Activated CD4-positive, alpha-beta T cell treated with anti-CD3 and anti-CD28 coated beads, Interleukin-2, Interleukin-6, amounts not matched to agents 100 ng/mL and 50 ng/mL, durations not matched to agents 16 hours and 8 hours (primary cell): Measurements from ENCODE around the gene OBP2B.
A peak's percentile ranks its signal among the peaks of the same experiment; 100 is the strongest.
"Not testable (repeated sequence)": the region's sequence is repeated elsewhere in the genome, so short reads cannot be mapped to it uniquely, and the experiment has no call there.

Experiments
- DNase-seq: peaks from one replicate; pipeline ENCODE4 v3.0.0-alpha.2; 2020

The OBP2B gene

DNA sequence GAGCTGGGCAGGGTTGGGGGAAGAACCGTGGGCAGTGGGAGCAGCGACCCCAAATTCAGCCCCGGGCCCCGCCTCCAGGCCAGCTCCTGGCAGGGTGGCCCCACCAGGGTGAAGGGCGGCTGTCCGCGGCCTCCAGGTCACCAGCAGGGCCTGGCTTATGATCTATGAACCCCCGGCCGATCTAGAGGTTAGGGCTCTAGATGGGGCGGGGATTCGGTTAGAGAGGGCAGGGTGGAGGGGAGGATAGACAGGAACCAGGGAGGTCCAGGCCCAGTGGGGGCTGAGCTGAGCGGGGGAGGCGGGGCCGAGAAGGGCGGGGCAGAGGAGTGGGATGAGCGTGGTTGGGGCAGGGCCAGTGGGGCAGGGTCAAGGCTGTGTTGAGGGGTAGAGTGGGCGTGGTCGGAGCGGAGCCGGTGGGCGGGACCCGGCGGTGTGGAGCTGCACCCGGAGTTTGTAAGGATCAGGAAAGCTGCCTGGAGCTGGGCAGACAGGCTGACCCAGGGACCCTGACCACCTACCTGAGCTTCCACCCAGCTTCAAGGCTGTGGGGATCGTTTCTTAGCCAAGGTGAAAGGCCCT, 29.3 kb upstream of the OBP2B start:
- peak; percentile 50 for DNase-seq

DNA sequence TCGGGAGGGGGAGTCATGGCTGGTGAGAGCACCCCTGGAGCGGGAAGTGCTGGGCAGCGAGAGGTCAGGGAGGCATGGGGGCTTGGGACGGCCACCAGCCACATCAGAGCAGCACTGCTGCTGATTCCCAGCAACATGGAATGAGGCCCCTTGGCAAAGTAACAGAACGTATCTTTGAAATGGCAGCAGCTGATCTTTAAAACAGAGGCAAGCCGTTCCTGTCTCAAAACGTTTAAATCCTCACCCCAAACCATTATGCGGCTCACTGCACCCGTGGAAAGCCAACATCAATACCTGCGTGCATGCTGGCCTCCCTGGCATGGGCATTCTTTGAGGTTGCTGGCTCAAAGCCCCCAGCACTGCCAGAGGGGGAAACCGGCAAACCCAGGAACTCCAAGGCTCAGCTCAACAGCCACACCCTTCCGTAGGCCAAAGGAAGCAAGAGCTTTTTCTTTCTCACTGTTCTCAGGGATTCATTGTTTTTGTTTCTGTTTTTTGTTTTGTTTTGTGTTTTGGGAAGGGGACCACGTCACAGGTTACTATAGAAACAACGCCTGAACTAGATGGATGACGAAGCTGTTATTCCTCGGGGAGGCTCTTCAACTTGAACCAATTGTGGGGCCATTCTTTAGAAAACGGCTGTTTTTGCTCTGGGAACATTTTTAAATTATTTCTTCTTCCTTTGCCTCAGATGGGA, 28.1 kb upstream of the OBP2B start:
- DNase-seq: no peak

- DNase-seq: not testable (repeated sequence)
Measured at GRCh38 chr9:133236291-133237034, 27.4 kb upstream of the OBP2B start.

DNA sequence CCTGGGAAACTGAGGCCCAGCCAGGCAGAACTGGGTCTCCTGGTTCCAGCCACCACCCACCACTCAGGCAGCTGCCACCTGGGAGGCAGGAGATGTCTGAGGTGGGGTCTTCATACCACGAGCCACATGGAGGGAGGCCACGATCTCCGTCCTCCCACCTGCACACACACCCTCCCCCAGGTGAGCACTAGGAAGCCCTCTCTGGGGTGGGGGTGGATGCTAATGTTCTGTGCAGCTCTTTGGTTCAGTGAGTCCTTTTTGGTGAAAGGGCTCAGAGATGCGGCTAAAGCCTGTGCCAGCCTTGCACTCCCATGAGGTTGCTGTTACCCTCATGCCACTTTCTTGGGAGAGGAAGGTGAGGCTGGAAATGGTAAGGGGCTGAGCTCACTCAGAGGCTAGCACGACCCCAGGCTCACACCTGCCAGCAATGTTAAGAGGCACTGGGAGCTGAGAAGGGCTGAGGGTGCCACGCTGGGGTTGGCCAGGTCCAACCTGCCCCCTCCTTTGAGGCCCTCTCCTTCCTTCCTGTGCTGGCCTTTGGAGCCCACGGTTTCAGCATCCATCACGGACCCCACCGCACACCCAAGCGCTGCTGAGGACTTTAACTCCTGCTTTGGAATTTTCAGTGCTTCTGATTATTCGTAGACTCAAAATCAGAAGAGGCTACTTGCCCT, 26.6 kb upstream of the OBP2B start:
- DNase-seq: no peak

DNA sequence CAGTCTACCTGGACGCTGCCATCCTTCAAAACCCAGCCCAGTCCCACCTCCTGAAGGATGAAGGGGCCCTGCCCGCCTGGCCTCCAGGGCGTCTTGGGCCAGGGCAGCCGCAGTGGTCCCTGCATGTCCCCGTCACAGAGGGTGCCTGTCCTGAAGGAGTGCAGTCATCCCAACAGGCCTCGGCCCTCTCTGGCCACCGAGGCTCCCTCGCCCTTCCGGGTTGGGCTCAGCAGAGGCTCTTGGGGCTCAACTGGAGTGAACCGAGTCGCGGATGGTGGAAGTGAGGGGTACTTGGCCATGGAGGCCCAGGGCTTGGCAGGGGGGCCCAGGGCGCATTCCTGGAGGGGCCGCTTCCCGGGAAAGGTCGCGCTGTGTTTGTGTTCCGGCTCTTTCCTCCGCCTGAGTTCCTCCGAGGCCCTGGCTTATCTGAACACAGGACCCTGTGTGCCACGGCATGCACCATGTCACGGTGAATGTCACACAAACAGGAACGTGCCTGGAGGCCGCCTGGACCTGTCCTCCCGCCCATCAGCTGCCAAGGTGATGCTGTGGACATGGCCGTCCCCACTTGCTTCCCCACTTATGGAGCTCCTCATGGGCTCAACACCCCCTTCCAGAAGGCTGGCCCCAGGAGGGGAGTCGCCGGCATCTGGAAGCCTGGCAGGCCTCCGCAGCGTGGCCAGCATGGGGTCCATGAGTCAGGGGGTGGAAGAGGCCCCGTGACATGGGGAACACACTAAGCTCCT, 25.7 kb upstream of the OBP2B start:
- DNase-seq: no peak

- DNase-seq: no peak
Measured at GRCh38 chr9:133233681-133234432, 24.8 kb upstream of the OBP2B start.

DNA sequence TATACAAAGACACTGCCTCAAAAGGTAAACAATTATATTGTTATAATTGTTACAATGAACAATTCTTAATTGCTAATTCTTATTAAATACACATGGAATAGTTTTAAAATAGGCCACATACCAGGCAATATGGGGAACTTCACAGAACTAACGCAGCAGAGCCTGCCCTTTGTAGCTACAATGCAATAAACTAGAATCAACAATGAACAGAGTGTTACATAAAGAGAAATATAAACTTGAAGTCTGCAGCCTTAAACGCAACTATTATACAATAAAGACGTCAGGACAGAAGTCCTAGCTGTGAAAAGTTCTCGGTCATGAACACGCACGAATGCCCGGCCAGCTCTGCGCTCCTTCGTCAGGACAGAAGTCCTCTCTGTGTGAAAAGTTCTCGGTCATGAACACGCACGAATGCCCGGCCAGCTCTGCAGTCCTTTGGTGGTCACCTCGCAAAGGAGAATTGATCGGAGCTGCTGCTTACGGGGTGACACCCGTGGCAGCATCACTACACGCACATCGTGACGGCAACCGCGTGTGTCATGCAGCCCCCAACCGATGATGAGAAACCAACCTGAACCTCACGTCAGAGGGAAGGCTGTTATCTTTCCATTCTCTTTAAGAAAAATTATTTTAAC, 23.0 kb upstream of the OBP2B start:
- not testable (repeated sequence) for DNase-seq

DNA sequence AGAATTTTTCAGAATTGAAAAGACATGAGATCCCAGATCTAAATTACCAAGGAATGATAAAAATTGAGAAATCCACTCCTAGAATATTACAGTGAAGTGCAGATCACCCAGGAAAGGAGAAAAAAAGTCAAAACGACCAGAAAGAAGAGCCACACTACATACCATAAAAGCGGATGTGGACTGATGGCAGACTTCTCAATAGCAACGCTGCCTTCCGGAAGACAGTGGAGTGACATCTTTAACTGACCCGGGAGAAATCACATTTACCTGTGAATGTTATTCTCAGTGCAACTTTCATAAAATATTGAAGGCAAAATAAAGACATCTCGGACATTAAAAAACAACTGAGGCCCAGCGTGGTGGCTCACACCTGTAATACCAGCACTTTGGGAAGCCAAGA, 21.5 kb upstream of the OBP2B start:
- not testable (repeated sequence) for DNase-seq

DNA sequence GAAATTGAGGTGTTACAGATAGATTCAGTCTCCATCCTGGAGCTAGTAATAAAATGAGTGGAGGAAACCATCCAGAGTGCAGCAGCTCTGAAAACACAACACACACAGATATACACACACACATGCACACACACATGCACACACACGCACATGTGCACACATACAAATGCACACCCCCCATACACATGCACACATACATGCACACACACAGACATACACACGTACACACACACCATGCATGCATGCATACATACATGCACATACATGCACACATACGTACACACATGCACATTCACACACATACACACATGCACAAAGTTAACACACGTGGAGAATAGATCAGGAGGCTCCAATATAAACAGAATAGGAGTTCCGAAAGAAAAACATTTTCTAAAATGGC, 21.0 kb upstream of the OBP2B start:
- no peak for DNase-seq

DNA sequence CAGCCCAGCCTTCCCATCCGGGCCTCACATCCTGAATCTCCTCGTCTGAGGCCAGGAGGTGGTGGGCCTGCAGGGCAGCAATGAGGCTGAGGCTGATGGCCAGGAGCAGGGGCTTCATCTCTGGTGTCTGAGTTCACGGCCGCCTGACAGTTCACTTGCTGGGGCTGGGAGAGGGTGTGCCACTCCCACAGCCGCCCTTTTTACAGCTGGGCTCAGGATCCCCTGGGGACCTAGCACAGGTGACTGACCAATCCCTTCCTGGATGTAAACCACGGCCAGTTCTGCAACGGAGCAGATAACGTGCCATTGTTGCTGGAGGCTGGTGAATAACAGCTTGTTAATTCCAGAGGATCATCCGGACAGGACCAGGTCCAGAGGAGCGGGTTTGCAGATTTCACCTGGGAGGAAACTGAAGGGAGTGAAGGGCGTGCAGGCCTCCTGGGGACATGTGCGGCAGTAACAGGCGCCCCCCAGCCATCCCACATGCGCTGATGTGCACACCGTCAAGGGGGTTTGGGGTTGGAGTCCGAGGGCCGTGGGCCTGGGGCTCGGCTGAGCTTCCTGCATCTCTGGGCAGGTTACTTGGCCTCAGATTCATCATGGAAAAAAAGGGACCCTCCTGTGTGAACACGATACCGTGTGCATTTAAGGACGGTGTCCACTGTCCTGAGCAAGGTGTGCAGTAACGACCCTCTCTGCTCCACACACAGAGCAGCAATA, 19.6 kb upstream of the OBP2B start:
- not testable (repeated sequence) for DNase-seq

GRCh38 chr9:133227996-133228395, 18.9 kb upstream of the OBP2B start:
- not testable (repeated sequence) for DNase-seq

GRCh38 chr9:133227242-133227860, 18.3 kb upstream of the OBP2B start:
- DNase-seq: no peak

- no peak for DNase-seq
Measured at GRCh38 chr9:133226219-133227171, 17.4 kb upstream of the OBP2B start.

GRCh38 chr9:133225171-133226011, 16.3 kb upstream of the OBP2B start:
- DNase-seq: no peak

GRCh38 chr9:133224762-133225161, 15.7 kb upstream of the OBP2B start:
- no peak for DNase-seq

GRCh38 chr9:133223159-133223756, 14.2 kb upstream of the OBP2B start:
- DNase-seq: not testable (repeated sequence)

DNA sequence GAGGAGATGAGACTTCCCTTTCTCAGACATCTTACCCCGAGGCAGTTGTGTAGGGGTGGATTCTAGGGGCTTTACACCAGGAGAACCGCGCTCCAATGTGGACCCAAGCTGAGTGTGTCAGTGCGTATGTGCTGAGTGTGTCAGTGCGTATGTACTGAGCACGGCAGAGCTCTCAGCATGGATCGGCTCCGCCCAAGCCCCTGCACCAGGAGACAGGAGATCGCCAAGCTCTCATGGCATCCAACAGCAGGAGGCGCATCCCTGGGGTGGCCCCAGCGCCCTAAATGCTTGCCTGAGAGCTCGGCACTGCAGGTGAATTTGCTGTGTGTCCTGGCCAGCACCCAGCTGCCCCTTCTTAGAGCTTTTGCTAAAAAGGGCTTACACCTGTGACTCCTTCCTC, 12.9 kb upstream of the OBP2B start:
- DNase-seq: not testable (repeated sequence)
